Endothelial cell of umbilical vein (primary cell): Measurements from ENCODE around the gene TXNRD2. TPM values are rescaled to one million over a fixed set of nuclear protein-coding genes. Genes with fewer than 3 reads are reported as not detected.

ENCODE experiments used
- BruUV-seq: library from RNA; stranded (reverse); fragments of 400-500 nt; replicated peaks from 2 replicates; lab custom pipeline; 2021; lab: Mats Ljungman, UMichigan
- CTCF ChIA-PET: fragments of 300-600, 350-600 bp; sonication (Branson Sonifier 250); formaldehyde crosslinking; loops from one replicate; lab custom pipeline; 2021; ENCODE audit warnings: antibody characterized with exemption, inconsistent platforms; lab: Charles Lee
- POLR2A ChIA-PET: fragments of 300-600, 350-600 bp; sonication (Branson Sonifier 250); formaldehyde crosslinking; loops from one replicate; lab custom pipeline; 2021; ENCODE audit warnings: antibody characterized with exemption, inconsistent platforms; lab: Charles Lee
- DNase-seq: peaks from one replicate; pipeline ENCODE4 v3.0.0-alpha.2; 2011; ENCODE audit warnings: low read depth, low spot score
- FAIRE-seq: peaks from 2 replicates; lab custom pipeline; 2011; peaks lifted over from hg19 to GRCh38; lab: Jason Lieb, UNC
- H2AFZ ChIP-seq: 2 replicates; pipeline ENCODE4 v1.6.0; 2012; ENCODE audit warnings: low read depth, low read length, control low read depth, inconsistent platforms
- H3K27ac ChIP-seq: 2 replicates; pipeline ENCODE4 v1.5.1; 2011; ENCODE audit warnings: low read depth, mild to moderate bottlenecking, control low read depth, low read length, moderate library complexity; ENCODE audit not compliant: insufficient read depth
- H3K27me3 ChIP-seq, 2 experiments: 2 replicates each; pipeline versions ENCODE4 v1.6.0 to v1.6.1; 2011; ENCODE audit warnings: low read length in 2 of 2, mixed read lengths in 1 of 2; ENCODE audit not compliant: control insufficient read depth in 2 of 2, insufficient read depth in 2 of 2
- H3K36me3 ChIP-seq, 2 experiments: 2 replicates in 1 of 2; 3 replicates in 1 of 2; pipeline ENCODE4 v1.5.1; 2011; ENCODE audit warnings: low read length in 2 of 2, mild to moderate bottlenecking in 1 of 2, moderate library complexity in 1 of 2; ENCODE audit not compliant: control insufficient read depth in 2 of 2, insufficient read depth in 2 of 2; ENCODE audit errors: extremely low read depth in 1 of 2
- H3K4me1 ChIP-seq: 3 replicates; pipeline ENCODE4 v1.5.1; 2011; ENCODE audit warnings: mild to moderate bottlenecking, low read length; ENCODE audit not compliant: control insufficient read depth, insufficient read depth; ENCODE audit errors: extremely low read depth
- H3K4me2 ChIP-seq: 2 replicates; pipeline ENCODE4 v1.6.1; 2011; ENCODE audit warnings: low read length, control low read depth, mixed read lengths; ENCODE audit not compliant: insufficient read depth
- H3K4me3 ChIP-seq, 3 experiments: fragments of 200-600 bp in 1 of 3; sonication (generic), shearing (Covaris generic) in 1 of 3; replicated peaks in 1 of 3; 2 replicates each; pipeline ENCODE4 v1.5.1; 2011 to 2016; ENCODE audit warnings: control low read depth in 3 of 3, low read length in 3 of 3, mild to moderate bottlenecking in 2 of 3, inconsistent platforms in 1 of 3, low read depth in 1 of 3, moderate library complexity in 1 of 3; ENCODE audit not compliant: insufficient read depth in 1 of 3
- H3K79me2 ChIP-seq: 2 replicates; pipeline ENCODE4 v1.6.0; 2012; ENCODE audit warnings: low read length, inconsistent platforms; ENCODE audit not compliant: control insufficient read depth, insufficient read depth
- H3K9ac ChIP-seq: replicated peaks from 2 replicates; pipeline ENCODE3; 2011; ENCODE audit warnings: low read length, control low read depth; ENCODE audit not compliant: insufficient read depth; ENCODE audit errors: extremely low read depth
- H3K9me1 ChIP-seq: replicated peaks from 3 replicates; pipeline ENCODE4 v1.6.0; 2011; ENCODE audit warnings: mild to moderate bottlenecking, low read length; ENCODE audit not compliant: control insufficient read depth, insufficient read depth; ENCODE audit errors: extremely low read depth
- H3K9me3 ChIP-seq: replicated peaks from 2 replicates; pipeline ENCODE4 v1.5.1; 2012; ENCODE audit warnings: low read length, inconsistent platforms; ENCODE audit not compliant: control insufficient read depth, insufficient read depth
- H4K20me1 ChIP-seq: replicated peaks from 2 replicates; pipeline ENCODE3; 2011; ENCODE audit warnings: mild to moderate bottlenecking, low read length; ENCODE audit not compliant: control insufficient read depth, insufficient read depth; ENCODE audit errors: extremely low read depth
- CTCF ChIP-seq, 2 donors: IDR thresholded peaks; 1 replicate in 1 of 2; 2 replicates in 1 of 2; pipeline ENCODE4 v1.5.1; 2011; ENCODE audit warnings: low read length in 2 of 2, mild to moderate bottlenecking in 2 of 2, moderate library complexity in 2 of 2, control low read depth in 1 of 2, inconsistent platforms in 1 of 2, low read depth in 1 of 2; ENCODE audit not compliant: insufficient read depth in 1 of 2; ENCODE audit errors: extremely low read depth in 1 of 2
- EZH2 ChIP-seq: IDR thresholded peaks from 2 replicates; pipeline ENCODE4 v1.6.1; 2012; ENCODE audit warnings: borderline replicate concordance, low read depth, mild to moderate bottlenecking, moderate library complexity, low read length, inconsistent platforms; ENCODE audit not compliant: severe bottlenecking
- FOS ChIP-seq: IDR thresholded peaks from 2 replicates; pipeline ENCODE4 v1.6.1; 2011; ENCODE audit warnings: mild to moderate bottlenecking, low read length, moderate library complexity, borderline replicate concordance; ENCODE audit not compliant: insufficient read depth
- GATA2 ChIP-seq: IDR thresholded peaks from 2 replicates; pipeline ENCODE4 v1.7.0; 2011; ENCODE audit warnings: low read depth, mild to moderate bottlenecking, moderate library complexity, mixed read lengths, low read length; ENCODE audit not compliant: insufficient read length, insufficient read depth
- JUN ChIP-seq: IDR thresholded peaks from 2 replicates; pipeline ENCODE4 v1.6.1; 2011; ENCODE audit warnings: borderline replicate concordance, low read depth; ENCODE audit not compliant: insufficient read length, insufficient read depth
- MAX ChIP-seq: IDR thresholded peaks from 2 replicates; pipeline ENCODE4 v1.6.1; 2011; ENCODE audit not compliant: insufficient read depth, insufficient read length
- MYC ChIP-seq: IDR thresholded peaks from one replicate; pipeline ENCODE4 v1.6.1; 2011; ENCODE audit warnings: mild to moderate bottlenecking, low read depth, low read length
- POLR2A ChIP-seq: IDR thresholded peaks from 2 replicates; pipeline ENCODE4 v1.6.1; 2012; ENCODE audit warnings: low read depth, mild to moderate bottlenecking, control low read depth, low read length
- POLR2AphosphoS5 ChIP-seq: IDR thresholded peaks from 2 replicates; pipeline ENCODE4 v1.6.1; 2012; ENCODE audit warnings: low read depth, mild to moderate bottlenecking, control low read depth, low read length, moderate library complexity; ENCODE audit not compliant: insufficient read depth
- dilution Hi-C: fragments of 300-500 bp; cut with MboI; formaldehyde crosslinking; loops from one replicate; pipeline ENCODE4 v1.15.0; 2019; ENCODE audit warnings: low sequenced_read_pairs; ENCODE audit not compliant: extremely low pct_ligation_motif_present
- intact Hi-C: fragments of 100-400 bp; cut with micrococcal nuclease; formaldehyde crosslinking; loops from one replicate; pipeline ENCODE4 v1.10.0; 2022
- polyA plus RNA-seq, 4 experiments: library from polyadenylated mRNA; depleted of rRNA in 3 of 4; stranded (reverse) in 3 of 4; unstranded in 1 of 4; fragments of >200 nt; gene quantifications; 2 replicates each; pipeline versions ENCODE4 v1.2.1 to v1.2.3, GENCODE V29; 2011 to 2012; ENCODE audit warnings: missing spikeins in 1 of 4
- total RNA-seq: library from RNA; stranded (reverse); gene quantifications from 2 replicates; pipeline ENCODE4 v1.2.3, GENCODE V29; 2021

Gene TXNRD2
- total and polyA plus RNA-seq, 2 donors (not counting 3 experiments of a cell fraction or from before 2014, with no cell fraction given): 211 to 440 TPM

- ChIA-PET POLR2A (no interaction called here), CTCF (no interaction called here)
Measured at GRCh38 chr22:19840059-19840458, 101.6 kb downstream of the TXNRD2 start.

More at GRCh38 chr22:19840059-19840458, 101.6 kb downstream of the TXNRD2 start:
- Histone ChIP-seq H2AFZ (no peak overlapping the region), H3K79me2 (no peaks in the 10 kb centered on the region), H3K36me3 (no peaks in the 10 kb centered on the region), H3K4me3 (no peak overlapping the region), H3K9ac (no peak overlapping the region), H4K20me1 (no peaks in the 10 kb centered on the region), H3K27me3 (no peaks in the 10 kb centered on the region), H3K4me1 (peaks cover 23% of the 10 kb centered on the region), H3K27ac (no peak overlapping the region), H3K4me2 (no peak overlapping the region), H3K9me1 (no peaks in the 10 kb centered on the region), H3K9me3 (no peaks in the 10 kb centered on the region)
- FAIRE-seq: no peak
- DNase-seq: no peak
- intact Hi-C loops (no loop called here), dilution Hi-C loops (no loop called here)
- TF ChIP-seq POLR2AphosphoS5 (no peak), EZH2 (no peak), POLR2A (no peak), JUN (no peak), MYC (no peak), GATA2 (no peak), MAX (no peak), FOS (no peak), CTCF (IDR thresholded peaks at IDR 0.05; ENCODE audit: extremely low read depth in 1 of 2, insufficient read depth in 1 of 2, low read depth in 1 of 2, low read length in 2 of 2) (no peak)
- BruUV-seq: no TSS peak
